Activated T-cell treated with anti-CD3 and anti-CD28 coated beads, Interleukin-2, amount 50 U/mL, for 48 hours (primary cell): ENCODE data around the gene PTPN11.
"Not testable (repeated sequence)": the region's sequence is repeated elsewhere in the genome, so short reads cannot be mapped to it uniquely, and the experiment has no call there.

Source experiments
- DNase-seq, 2 experiments: peaks; one replicate each; pipeline ENCODE4 v3.0.0-alpha.2; 2020

Gene PTPN11

GRCh38 chr12:112518365-112518735 is 99.6 kb downstream of the PTPN11 start:
- DNase-seq = no peak

GRCh38 chr12:112519841-112520340 is 101.1 kb downstream of the PTPN11 start:
- DNase-seq = not testable (repeated sequence)

GRCh38 chr12:112523856-112524255 is 105.1 kb downstream of the PTPN11 start:
- DNase-seq = no peak

GRCh38 chr12:112524269-112524668 is 105.5 kb downstream of the PTPN11 start:
- DNase-seq = no peak

GRCh38 chr12:112524676-112525425 is 106.1 kb downstream of the PTPN11 start:
- no peak for DNase-seq

- DNase-seq = no peak
These were observed 106.7 kb downstream of the PTPN11 start for GRCh38 chr12:112525426-112525809.

GRCh38 chr12:112527082-112527481 is 108.3 kb downstream of the PTPN11 start:
- no peak for DNase-seq

GRCh38 chr12:112527501-112527900 is 108.8 kb downstream of the PTPN11 start:
- no peak for DNase-seq

GRCh38 chr12:112528521-112528920 is 109.8 kb downstream of the PTPN11 start:
- DNase-seq = no peak

- no peak for DNase-seq
These were observed 112.2 kb downstream of the PTPN11 start for GRCh38 chr12:112530941-112531340.

- DNase-seq = no peak
These were observed 113.4 kb downstream of the PTPN11 start for GRCh38 chr12:112532106-112532505.

GRCh38 chr12:112533528-112533927 is 114.8 kb downstream of the PTPN11 start:
- no peak for DNase-seq

GRCh38 chr12:112535017-112535416 is 116.3 kb downstream of the PTPN11 start:
- DNase-seq = no peak

- no peak for DNase-seq
These were observed 117.1 kb downstream of the PTPN11 start for GRCh38 chr12:112535637-112536366.

GRCh38 chr12:112536367-112536730 is 117.6 kb downstream of the PTPN11 start:
- no peak for DNase-seq

- DNase-seq = no peak
These were observed 119.1 kb downstream of the PTPN11 start for GRCh38 chr12:112537710-112538396.

- no peak for DNase-seq
These were observed 120.0 kb downstream of the PTPN11 start for GRCh38 chr12:112538740-112539139.

GRCh38 chr12:112539221-112539620 is 120.5 kb downstream of the PTPN11 start:
- DNase-seq = no peak

GRCh38 chr12:112540021-112540420 is 121.3 kb downstream of the PTPN11 start:
- DNase-seq = no peak

GRCh38 chr12:112543751-112544150 is 125.0 kb downstream of the PTPN11 start:
- no peak for DNase-seq

GRCh38 chr12:112546339-112546738 is 127.6 kb downstream of the PTPN11 start:
- DNase-seq = no peak

GRCh38 chr12:112546996-112547395 is 128.2 kb downstream of the PTPN11 start:
- no peak for DNase-seq

- DNase-seq = no peak
These were observed 130.3 kb downstream of the PTPN11 start for GRCh38 chr12:112549031-112549430.

GRCh38 chr12:112551681-112552080 is 132.9 kb downstream of the PTPN11 start:
- no peak for DNase-seq
